Panc1 (cell line): ENCODE results near the gene ADAMTS18. TPM values are rescaled to one million over a fixed set of nuclear protein-coding genes. Genes with fewer than 3 reads are reported as not detected.

Source experiments
- ATAC-seq: fragments of 200-7000 bp; cut with Tn5 transposase; 2 replicates; pipeline ENCODE4 v1.9.1; 2020; ENCODE audit warnings: mild to moderate bottlenecking, moderate library complexity
- BruUV-seq: library from RNA; stranded (reverse); fragments of 400-500 nt; replicated peaks from 2 replicates; lab custom pipeline; 2021; lab: Mats Ljungman, UMichigan
- CTCF ChIA-PET: fragments of 300-600 bp; sonication (Branson Sonifier 250); formaldehyde crosslinking; loops from one replicate; lab custom pipeline; 2022; ENCODE audit warnings: antibody characterized with exemption; lab: Charles Lee
- POLR2A ChIA-PET: fragments of 300-600 bp; sonication (Branson Sonifier 250); formaldehyde crosslinking; loops from one replicate; lab custom pipeline; 2022; ENCODE audit warnings: antibody characterized with exemption; lab: Charles Lee
- DNase-seq: peaks from one replicate; pipeline ENCODE4 v3.0.0-alpha.2; 2010; ENCODE audit warnings: low read depth, low spot score
- H3K27ac ChIP-seq: 2 replicates; pipeline ENCODE4 v1.5.1; 2011; ENCODE audit warnings: mild to moderate bottlenecking, low read length, inconsistent platforms
- H3K27me3 ChIP-seq: fragments of 200-500 bp; sonication (Bioruptor generic); 2 replicates; pipeline ENCODE4 v1.6.0; 2014; ENCODE audit warnings: low read length, inconsistent platforms; ENCODE audit not compliant: control insufficient read depth, insufficient read depth
- H3K36me3 ChIP-seq: fragments of 200-500 bp; sonication (Bioruptor generic); 2 replicates; pipeline ENCODE4 v1.5.1; 2014; ENCODE audit warnings: inconsistent platforms, mild to moderate bottlenecking, low read length, moderate library complexity; ENCODE audit not compliant: control insufficient read depth, insufficient read depth
- H3K4me1 ChIP-seq: 2 replicates; pipeline ENCODE4 v1.5.1; 2011; ENCODE audit warnings: inconsistent platforms, mild to moderate bottlenecking, low read length, moderate library complexity; ENCODE audit not compliant: control insufficient read depth, insufficient read depth
- H3K4me3 ChIP-seq, 2 experiments: 2 replicates each; pipeline ENCODE4 v1.5.1; 2011 to 2012; ENCODE audit warnings: low read depth in 2 of 2, low read length in 2 of 2, mild to moderate bottlenecking in 2 of 2, inconsistent platforms in 1 of 2, moderate library complexity in 1 of 2
- H3K9me3 ChIP-seq: fragments of 200-500 bp; sonication (Bioruptor generic); 2 replicates; pipeline ENCODE4 v1.5.1; 2014; ENCODE audit warnings: low read depth, mild to moderate bottlenecking, inconsistent platforms, low read length, moderate library complexity; ENCODE audit not compliant: control insufficient read depth, insufficient read depth
- POLR2AphosphoS5 ChIP-seq: IDR thresholded peaks from 2 replicates; pipeline ENCODE4 v1.6.1; 2012; ENCODE audit warnings: mild to moderate bottlenecking, low read depth, low read length, moderate library complexity
- SIN3A ChIP-seq: IDR thresholded peaks from 2 replicates; pipeline ENCODE4 v1.6.1; 2012; ENCODE audit warnings: low read depth, mild to moderate bottlenecking, low read length, moderate library complexity, borderline replicate concordance; ENCODE audit not compliant: insufficient read depth
- TCF7L2 ChIP-seq: IDR thresholded peaks from 2 replicates; pipeline ENCODE4 v1.6.1; 2011; ENCODE audit warnings: mild to moderate bottlenecking, low read depth, low read length, inconsistent platforms
- in situ Hi-C: cut with HindIII; loops from 2 replicates; pipeline ENCODE4 v1.10.0; 2016; ENCODE audit warnings: low sequenced_read_pairs, low pct_unique_long_range_greater_than_20kb
- intact Hi-C: fragments of 100-400 bp; cut with micrococcal nuclease; formaldehyde crosslinking; loops from one replicate; pipeline ENCODE4 v1.10.0; 2022; ENCODE audit not compliant: unreplicated experiment
- total RNA-seq: library from RNA; stranded (reverse); gene quantifications from one replicate; pipeline ENCODE4 v1.2.1, GENCODE V29; 2021; ENCODE audit not compliant: unreplicated experiment
- TF ChIP-seq, protein P1 (sequence below): fragments of 450-650 bp; IDR thresholded peaks from 2 replicates; pipeline ENCODE4 v1.5.1; 2017; ENCODE audit warnings: mild to moderate bottlenecking
- TF ChIP-seq, protein P2 (sequence below), 2 experiments: IDR thresholded peaks; 2 replicates each; pipeline ENCODE4 v1.6.1; 2011 to 2012; ENCODE audit warnings: low read depth in 2 of 2, control low read depth in 1 of 2, low read length in 1 of 2, mild to moderate bottlenecking in 1 of 2, moderate library complexity in 1 of 2; ENCODE audit not compliant: insufficient read depth in 1 of 2

ADAMTS18 gene
- total RNA-seq, 1 experiment from 2014 or later = not detected

DNA sequence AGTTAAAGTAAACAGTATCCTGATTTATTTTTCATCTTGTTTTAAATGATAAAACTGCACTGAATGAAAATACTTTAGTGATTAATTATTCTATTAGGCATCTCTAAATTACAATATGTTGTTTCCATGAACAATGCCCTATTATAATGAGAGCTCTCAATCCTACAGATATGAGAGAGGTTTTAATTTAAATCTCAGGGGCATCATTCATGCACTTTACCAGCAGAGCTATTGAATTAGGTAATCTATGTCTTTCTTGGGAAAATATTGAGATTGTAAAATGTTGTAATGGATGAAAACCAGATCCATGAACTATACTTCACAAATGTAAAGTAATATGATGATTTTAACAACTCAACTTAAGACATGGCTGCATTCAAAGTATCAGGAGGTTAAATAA lies 103.8 kb downstream of the ADAMTS18 start:
- intact Hi-C loops (no loop called here), in situ Hi-C loops (no loop called here)

DNA sequence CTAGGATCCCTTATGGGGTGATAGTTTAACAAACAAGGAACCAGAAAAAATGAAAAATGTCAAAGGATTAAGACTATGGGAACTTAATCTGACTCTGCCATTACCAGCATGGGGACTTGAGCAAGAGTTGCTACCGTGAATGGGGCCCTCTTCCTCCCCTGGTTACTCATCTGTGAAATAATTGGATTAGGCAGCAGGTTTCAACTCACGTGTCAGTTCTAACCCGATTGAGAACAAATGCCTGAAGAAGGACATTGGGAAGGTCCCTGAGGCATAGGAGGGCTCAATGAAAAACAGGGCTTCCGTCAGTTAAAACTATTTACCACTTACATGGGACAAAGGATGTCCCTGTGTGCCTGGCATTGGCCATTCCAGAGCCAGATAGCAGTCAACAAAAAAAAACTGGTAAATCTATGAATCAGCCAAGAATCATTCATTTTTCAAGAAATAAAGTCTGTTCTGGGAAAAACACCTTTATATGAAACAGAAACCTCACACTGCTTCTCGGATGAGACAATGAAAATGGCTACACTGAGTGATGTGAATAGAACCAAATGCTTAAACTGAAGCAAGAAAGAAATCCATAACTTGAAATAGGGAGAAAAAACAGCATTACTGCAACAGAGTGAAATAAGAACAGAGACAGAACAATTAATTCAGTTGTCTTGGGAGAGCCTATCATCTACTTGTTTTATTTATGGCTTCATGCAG lies 104.3 kb downstream of the ADAMTS18 start:
- no TSS peak for BruUV-seq
- DNase-seq (no peak), ATAC-seq (no peak)
- intact Hi-C loops = no loop called here
- no peak for TF ChIP-seq SIN3A
- TF ChIP-seq, protein P1, sequence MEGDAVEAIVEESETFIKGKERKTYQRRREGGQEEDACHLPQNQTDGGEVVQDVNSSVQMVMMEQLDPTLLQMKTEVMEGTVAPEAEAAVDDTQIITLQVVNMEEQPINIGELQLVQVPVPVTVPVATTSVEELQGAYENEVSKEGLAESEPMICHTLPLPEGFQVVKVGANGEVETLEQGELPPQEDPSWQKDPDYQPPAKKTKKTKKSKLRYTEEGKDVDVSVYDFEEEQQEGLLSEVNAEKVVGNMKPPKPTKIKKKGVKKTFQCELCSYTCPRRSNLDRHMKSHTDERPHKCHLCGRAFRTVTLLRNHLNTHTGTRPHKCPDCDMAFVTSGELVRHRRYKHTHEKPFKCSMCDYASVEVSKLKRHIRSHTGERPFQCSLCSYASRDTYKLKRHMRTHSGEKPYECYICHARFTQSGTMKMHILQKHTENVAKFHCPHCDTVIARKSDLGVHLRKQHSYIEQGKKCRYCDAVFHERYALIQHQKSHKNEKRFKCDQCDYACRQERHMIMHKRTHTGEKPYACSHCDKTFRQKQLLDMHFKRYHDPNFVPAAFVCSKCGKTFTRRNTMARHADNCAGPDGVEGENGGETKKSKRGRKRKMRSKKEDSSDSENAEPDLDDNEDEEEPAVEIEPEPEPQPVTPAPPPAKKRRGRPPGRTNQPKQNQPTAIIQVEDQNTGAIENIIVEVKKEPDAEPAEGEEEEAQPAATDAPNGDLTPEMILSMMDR = no peak
- CTCF ChIA-PET = no interaction called here
- H3K4me1 ChIP-seq = no peaks in the 10 kb centered on the region
- no peaks in the 10 kb centered on the region for H3K36me3 ChIP-seq
- in situ Hi-C loops = no loop called here
- H3K9me3 ChIP-seq = no peaks in the 10 kb centered on the region
- H3K4me3 ChIP-seq = no peak overlapping the region
- peak overlapping the region; percentile 54 for H3K27ac ChIP-seq
- no peaks in the 10 kb centered on the region for H3K27me3 ChIP-seq
- POLR2A ChIA-PET = no interaction called here

More for the DNA sequence above, 103.8 kb downstream of the ADAMTS18 start:
- Histone ChIP-seq H3K27ac (no peak overlapping the region; the same call in 1 of the 2 replicates), H3K36me3 (no peaks in the 10 kb centered on the region), H3K27me3 (no peaks in the 10 kb centered on the region), H3K9me3 (no peaks in the 10 kb centered on the region), H3K4me1 (no peaks in the 10 kb centered on the region; the same call in 1 of the 2 replicates), H3K4me3 (no peak overlapping the region)
- ATAC-seq = no peak
- no peak for DNase-seq
- CTCF ChIA-PET = no interaction called here
- no peak for TF ChIP-seq TCF7L2
- no peak for TF ChIP-seq SIN3A
- TF ChIP-seq, protein P1 = no peak
- TF ChIP-seq, protein P2, sequence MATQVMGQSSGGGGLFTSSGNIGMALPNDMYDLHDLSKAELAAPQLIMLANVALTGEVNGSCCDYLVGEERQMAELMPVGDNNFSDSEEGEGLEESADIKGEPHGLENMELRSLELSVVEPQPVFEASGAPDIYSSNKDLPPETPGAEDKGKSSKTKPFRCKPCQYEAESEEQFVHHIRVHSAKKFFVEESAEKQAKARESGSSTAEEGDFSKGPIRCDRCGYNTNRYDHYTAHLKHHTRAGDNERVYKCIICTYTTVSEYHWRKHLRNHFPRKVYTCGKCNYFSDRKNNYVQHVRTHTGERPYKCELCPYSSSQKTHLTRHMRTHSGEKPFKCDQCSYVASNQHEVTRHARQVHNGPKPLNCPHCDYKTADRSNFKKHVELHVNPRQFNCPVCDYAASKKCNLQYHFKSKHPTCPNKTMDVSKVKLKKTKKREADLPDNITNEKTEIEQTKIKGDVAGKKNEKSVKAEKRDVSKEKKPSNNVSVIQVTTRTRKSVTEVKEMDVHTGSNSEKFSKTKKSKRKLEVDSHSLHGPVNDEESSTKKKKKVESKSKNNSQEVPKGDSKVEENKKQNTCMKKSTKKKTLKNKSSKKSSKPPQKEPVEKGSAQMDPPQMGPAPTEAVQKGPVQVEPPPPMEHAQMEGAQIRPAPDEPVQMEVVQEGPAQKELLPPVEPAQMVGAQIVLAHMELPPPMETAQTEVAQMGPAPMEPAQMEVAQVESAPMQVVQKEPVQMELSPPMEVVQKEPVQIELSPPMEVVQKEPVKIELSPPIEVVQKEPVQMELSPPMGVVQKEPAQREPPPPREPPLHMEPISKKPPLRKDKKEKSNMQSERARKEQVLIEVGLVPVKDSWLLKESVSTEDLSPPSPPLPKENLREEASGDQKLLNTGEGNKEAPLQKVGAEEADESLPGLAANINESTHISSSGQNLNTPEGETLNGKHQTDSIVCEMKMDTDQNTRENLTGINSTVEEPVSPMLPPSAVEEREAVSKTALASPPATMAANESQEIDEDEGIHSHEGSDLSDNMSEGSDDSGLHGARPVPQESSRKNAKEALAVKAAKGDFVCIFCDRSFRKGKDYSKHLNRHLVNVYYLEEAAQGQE (IDR thresholded peaks at IDR 0.05; ENCODE audit: insufficient read depth in 1 of 2, low read depth in 2 of 2, low read length in 1 of 2) = no peak
- TF ChIP-seq POLR2AphosphoS5 = no peak
- BruUV-seq = no TSS peak
- POLR2A ChIA-PET = no interaction called here
